Keratinocyte (primary cell): ENCODE data around the gene SPON1. TPM values are rescaled to one million over a fixed set of nuclear protein-coding genes. Genes with fewer than 3 reads are reported as not detected.

Experiments used
- DNase-seq: peaks from one replicate; pipeline ENCODE4 v3.0.0-alpha.2; 2011; ENCODE audit warnings: low read depth, missing footprints, low spot score
- FAIRE-seq: peaks from 2 replicates; lab custom pipeline; 2011; peaks lifted over from hg19 to GRCh38; lab: Jason Lieb, UNC
- H2AFZ ChIP-seq: 2 replicates; pipeline ENCODE4 v1.6.0; 2012; ENCODE audit warnings: low read length, control low read depth, inconsistent platforms; ENCODE audit not compliant: control insufficient read depth
- H3K27ac ChIP-seq: 2 replicates; pipeline ENCODE4 v1.5.1; 2011; ENCODE audit warnings: low read length; ENCODE audit not compliant: control insufficient read depth, insufficient read depth
- H3K27me3 ChIP-seq: 3 replicates; pipeline ENCODE4 v1.6.0; 2011; ENCODE audit warnings: low read length; ENCODE audit not compliant: control insufficient read depth, insufficient read depth; ENCODE audit errors: extremely low read depth
- H3K36me3 ChIP-seq, 2 experiments: 2 replicates in 1 of 2; 3 replicates in 1 of 2; pipeline ENCODE4 v1.5.1; 2011; ENCODE audit warnings: low read length in 2 of 2, mild to moderate bottlenecking in 1 of 2; ENCODE audit not compliant: control insufficient read depth in 2 of 2, insufficient read depth in 2 of 2; ENCODE audit errors: extremely low read depth in 1 of 2
- H3K4me1 ChIP-seq: 3 replicates; pipeline ENCODE4 v1.5.1; 2011; ENCODE audit warnings: low read length; ENCODE audit not compliant: control insufficient read depth, insufficient read depth; ENCODE audit errors: extremely low read depth
- H3K4me2 ChIP-seq: 3 replicates; pipeline ENCODE4 v1.6.0; 2011; ENCODE audit warnings: low read depth, low read length; ENCODE audit not compliant: control insufficient read depth, insufficient read depth; ENCODE audit errors: extremely low read depth
- H3K4me3 ChIP-seq, 3 experiments: fragments of 200-600 bp in 1 of 3; sonication (generic) in 1 of 3; 2 replicates in 2 of 3; 3 replicates in 1 of 3; pipeline ENCODE4 v1.5.1; 2011 to 2016; ENCODE audit warnings: low read length in 3 of 3, mild to moderate bottlenecking in 3 of 3, control low read depth in 2 of 3, inconsistent platforms in 1 of 3, low read depth in 1 of 3, mixed read lengths in 1 of 3, mixed run types in 1 of 3, moderate library complexity in 1 of 3; ENCODE audit not compliant: control insufficient read depth in 2 of 3, insufficient read depth in 2 of 3; ENCODE audit errors: extremely low read depth in 1 of 3
- H3K79me2 ChIP-seq: 2 replicates; pipeline ENCODE4 v1.6.0; 2012; ENCODE audit warnings: low read length; ENCODE audit not compliant: control insufficient read depth, insufficient read depth
- H3K9ac ChIP-seq: 3 replicates; pipeline ENCODE4 v1.6.0; 2011; ENCODE audit warnings: low read length; ENCODE audit not compliant: control insufficient read depth, insufficient read depth; ENCODE audit errors: extremely low read depth
- H3K9me1 ChIP-seq: 3 replicates; pipeline ENCODE4 v1.6.0; 2011; ENCODE audit warnings: low read length; ENCODE audit not compliant: control insufficient read depth, insufficient read depth; ENCODE audit errors: extremely low read depth
- H3K9me3 ChIP-seq: 2 replicates; pipeline ENCODE4 v1.5.1; 2012; ENCODE audit warnings: low read depth, low read length; ENCODE audit not compliant: control insufficient read depth
- H4K20me1 ChIP-seq: 3 replicates; pipeline ENCODE4 v1.6.0; 2011; ENCODE audit warnings: low read length; ENCODE audit not compliant: control insufficient read depth, insufficient read depth; ENCODE audit errors: extremely low read depth
- CTCF ChIP-seq, 3 experiments: IDR thresholded peaks in 1 of 3; conservative IDR thresholded peaks in 1 of 3; optimal IDR thresholded peaks in 1 of 3; 2 replicates in 2 of 3; 3 replicates in 1 of 3; pipeline versions ENCODE3 to v1.5.1; 2011; ENCODE audit warnings: low read length in 3 of 3, mild to moderate bottlenecking in 3 of 3, moderate library complexity in 2 of 3, control low read depth in 1 of 3, inconsistent platforms in 1 of 3; ENCODE audit not compliant: insufficient read depth in 2 of 3; ENCODE audit errors: extremely low read depth in 1 of 3
- EZH2 ChIP-seq: IDR thresholded peaks from one replicate; pipeline ENCODE4 v1.6.1; 2012; ENCODE audit warnings: inconsistent platforms, mild to moderate bottlenecking, low read length, moderate library complexity
- dilution Hi-C: fragments of 300-500 bp; cut with MboI; formaldehyde crosslinking; loops from one replicate; pipeline ENCODE4 v1.7.0; 2020; ENCODE audit warnings: low sequenced_read_pairs; ENCODE audit not compliant: extremely low pct_ligation_motif_present
- polyA plus RNA-seq, 5 experiments: library from polyadenylated mRNA; depleted of rRNA in 3 of 5; stranded (reverse) in 3 of 5; stranded (forward) in 1 of 5; unstranded in 1 of 5; fragments of >200 nt; gene quantifications; 1 replicate in 1 of 5; 2 replicates in 3 of 5; 3 replicates in 1 of 5; pipeline versions ENCODE4 v1.2.1 to v1.2.3, GENCODE V29; 2011 to 2012; ENCODE audit warnings: missing spikeins in 2 of 5, low read depth in 1 of 5, low replicate concordance in 1 of 5

The SPON1 gene
- polyA plus RNA-seq, 1 donor (not counting 4 experiments of a cell fraction or from before 2014, with no cell fraction given): not detected

- no peak overlapping the region for H3K27ac ChIP-seq
- DNase-seq (no peak), FAIRE-seq (no peak)
- no peaks in the 10 kb centered on the region for H4K20me1 ChIP-seq
- H3K4me1 ChIP-seq: no peaks in the 10 kb centered on the region
- no peak for TF ChIP-seq EZH2
- no peak for TF ChIP-seq CTCF (optimal IDR thresholded peaks at IDR 0.05 in 1 of 3, IDR thresholded peaks at IDR 0.05 in 1 of 3, conservative IDR thresholded peaks at IDR 0.05 in 1 of 3; ENCODE audit: extremely low read depth in 1 of 3, insufficient read depth in 2 of 3, low read length in 3 of 3)
- peaks cover 4% of the 10 kb centered on the region for H3K27me3 ChIP-seq
- H3K36me3 ChIP-seq: no peaks in the 10 kb centered on the region
- no peaks in the 10 kb centered on the region for H3K79me2 ChIP-seq
- no peaks in the 10 kb centered on the region for H3K9me1 ChIP-seq
- no peak overlapping the region for H2AFZ ChIP-seq
- dilution Hi-C loops: no loop called here
- H3K9ac ChIP-seq: no peak overlapping the region
- no peak overlapping the region for H3K4me3 ChIP-seq
- no peak overlapping the region for H3K4me2 ChIP-seq
- H3K9me3 ChIP-seq: no peaks in the 10 kb centered on the region
Observed at GRCh38 chr11:13917904-13918303, 44.6 kb upstream of the SPON1 start.

- no peak for TF ChIP-seq EZH2
- no peak for TF ChIP-seq CTCF (optimal IDR thresholded peaks at IDR 0.05 in 1 of 3, IDR thresholded peaks at IDR 0.05 in 1 of 3, conservative IDR thresholded peaks at IDR 0.05 in 1 of 3; ENCODE audit: extremely low read depth in 1 of 3, insufficient read depth in 2 of 3, low read length in 3 of 3)
- Histone ChIP-seq H3K4me3 (no peak overlapping the region), H4K20me1 (no peaks in the 10 kb centered on the region), H3K9ac (no peak overlapping the region), H3K27me3 (peaks cover 4% of the 10 kb centered on the region), H3K4me1 (peaks cover 12% of the 10 kb centered on the region), H3K79me2 (no peaks in the 10 kb centered on the region), H3K36me3 (no peaks in the 10 kb centered on the region), H3K27ac (no peak overlapping the region), H3K9me1 (no peaks in the 10 kb centered on the region), H2AFZ (no peak overlapping the region), H3K4me2 (no peak overlapping the region), H3K9me3 (no peaks in the 10 kb centered on the region)
- FAIRE-seq: no peak
- no peak for DNase-seq
- dilution Hi-C loops: no loop called here
Observed at GRCh38 chr11:13920756-13921155, 41.8 kb upstream of the SPON1 start.
